GM12892 (cell line): ENCODE measurements around the gene MOK.

Experiments
- POLR2A ChIP-seq: IDR thresholded peaks from 2 replicates; pipeline ENCODE4 v1.6.1; 2011; ENCODE audit warnings: low read depth, low read length, control low read depth
- POLR2AphosphoS5 ChIP-seq: IDR thresholded peaks from 2 replicates; pipeline ENCODE4 v1.6.1; 2011; ENCODE audit warnings: low read depth, low read length, control low read depth
- TAF1 ChIP-seq: IDR thresholded peaks from 2 replicates; pipeline ENCODE4 v1.6.1; 2011; ENCODE audit warnings: low read depth, mild to moderate bottlenecking, control low read depth, low read length, borderline replicate concordance

DNA sequence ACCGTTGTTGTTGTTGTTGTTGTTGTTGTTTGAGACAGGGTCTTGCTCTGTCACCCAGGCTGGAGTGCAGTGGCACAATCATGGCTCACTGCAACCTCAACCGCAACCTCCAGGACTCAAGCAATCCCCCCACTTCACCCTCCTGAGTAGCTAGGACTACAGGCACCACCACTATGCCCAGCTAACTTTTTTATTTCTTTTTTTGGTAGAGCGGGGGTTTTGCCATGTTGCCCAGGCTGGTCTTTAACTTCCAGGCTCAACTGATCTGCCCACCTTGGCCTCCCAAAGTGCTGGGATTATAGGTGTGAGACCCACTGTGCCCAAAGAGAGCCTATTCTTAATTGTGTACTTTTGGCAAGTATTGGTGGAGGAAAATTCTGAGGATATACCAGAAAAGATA lies 25.7 kb downstream of the MOK start:
- TF ChIP-seq POLR2A, result no peak
- no peak for TF ChIP-seq POLR2AphosphoS5
- TF ChIP-seq TAF1, result no peak
